B cell (primary cell): ENCODE measurements around the gene CBR4. TPM values are rescaled to one million over a fixed set of nuclear protein-coding genes. Genes with fewer than 3 reads are reported as not detected.

ENCODE experiments used
- ATAC-seq: fragments of 200-7000 bp; cut with Tn5 transposase; one replicate; pipeline ENCODE4 v1.10.0; 2021; ENCODE audit warnings: low read depth, mild to moderate bottlenecking, moderate number of reproducible peaks, moderate library complexity
- CTCF ChIA-PET: fragments of 350-600 bp; sonication (Branson Sonifier 250); formaldehyde crosslinking; loops from one replicate; lab custom pipeline; 2021; ENCODE audit warnings: antibody characterized with exemption, inconsistent platforms; lab: Charles Lee
- POLR2A ChIA-PET: fragments of 350-600 bp; sonication (Branson Sonifier 250); formaldehyde crosslinking; loops from one replicate; lab custom pipeline; 2021; ENCODE audit warnings: antibody characterized with exemption; lab: Charles Lee
- DNase-seq: peaks from one replicate; pipeline ENCODE4 v3.0.0; 2013
- H2AFZ ChIP-seq: 2 replicates; pipeline ENCODE4 v1.6.1; 2012; ENCODE audit warnings: mild to moderate bottlenecking, low read depth, low read length; ENCODE audit not compliant: insufficient read depth, poor library complexity, severe bottlenecking
- H3K27ac ChIP-seq, 2 donors: 1 replicate in 1 of 2; 2 replicates in 1 of 2; pipeline ENCODE4 v1.5.1; 2012 to 2013; ENCODE audit warnings: low read length in 2 of 2, mild to moderate bottlenecking in 2 of 2, moderate library complexity in 1 of 2
- H3K27me3 ChIP-seq, 4 experiments: fragments of 200-600 bp in 1 of 4; sonication (generic) in 1 of 4; replicated peaks in 1 of 4; 1 replicate in 2 of 4; 2 replicates in 2 of 4; pipeline versions ENCODE4 v1.6.1 to v1.7.0; 2013 to 2016; ENCODE audit warnings: low read length in 3 of 4, mild to moderate bottlenecking in 2 of 4, mixed read lengths in 1 of 4, moderate library complexity in 1 of 4; ENCODE audit not compliant: insufficient read depth in 4 of 4, control insufficient read depth in 3 of 4; ENCODE audit errors: control extremely low read depth in 1 of 4
- H3K36me3 ChIP-seq, 2 experiments: replicated peaks in 1 of 2; 1 replicate in 1 of 2; 2 replicates in 1 of 2; pipeline versions ENCODE4 v1.6.1 to v1.7.1; 2013; ENCODE audit warnings: low read length in 1 of 2; ENCODE audit not compliant: insufficient read depth in 2 of 2, control insufficient read depth in 1 of 2; ENCODE audit errors: control extremely low read depth in 1 of 2, extremely low read depth in 1 of 2
- H3K4me1 ChIP-seq, 2 donors: fragments of 200-600 bp in 1 of 2; sonication (generic) in 1 of 2; 1 replicate in 1 of 2; 2 replicates in 1 of 2; pipeline versions ENCODE4 v1.5.1 to v1.6.1; 2013 to 2017; ENCODE audit warnings: low read length in 2 of 2; ENCODE audit not compliant: control insufficient read depth in 2 of 2, insufficient read depth in 2 of 2
- H3K4me2 ChIP-seq: replicated peaks from 2 replicates; pipeline ENCODE3; 2012; ENCODE audit warnings: mild to moderate bottlenecking, low read depth, low read length; ENCODE audit not compliant: poor library complexity, severe bottlenecking
- H3K4me3 ChIP-seq, 5 experiments: fragments of 200-600 bp in 1 of 5; sonication (generic) in 1 of 5; 1 replicate in 3 of 5; 2 replicates in 2 of 5; pipeline versions ENCODE4 v1.5.1 to v1.7.0; 2011 to 2016; ENCODE audit warnings: low read length in 4 of 5, mild to moderate bottlenecking in 4 of 5, low read depth in 2 of 5, control low read depth in 1 of 5, moderate library complexity in 1 of 5; ENCODE audit not compliant: insufficient read depth in 1 of 5; ENCODE audit errors: control extremely low read depth in 1 of 5, extremely low read depth in 1 of 5
- H3K79me2 ChIP-seq: fragments of 200-600 bp; sonication (generic); one replicate; pipeline ENCODE4 v1.6.0; 2016; ENCODE audit warnings: low read length; ENCODE audit not compliant: control insufficient read depth, insufficient read depth
- H3K9ac ChIP-seq: fragments of 200-600 bp; sonication (generic); 2 replicates; pipeline ENCODE4 v1.6.1; 2017; ENCODE audit warnings: mild to moderate bottlenecking, low read length, moderate library complexity
- H3K9me3 ChIP-seq, 3 donors: one replicate each; pipeline versions ENCODE4 v1.6.1 to v1.7.1; 2013; ENCODE audit warnings: low read length in 2 of 3; ENCODE audit not compliant: control insufficient read depth in 2 of 3, insufficient read depth in 1 of 3; ENCODE audit errors: control extremely low read depth in 1 of 3
- H4K20me1 ChIP-seq: 2 replicates; pipeline ENCODE4 v1.6.0; 2012; ENCODE audit warnings: mild to moderate bottlenecking, low read length; ENCODE audit not compliant: insufficient read depth, control insufficient read depth, poor library complexity, severe bottlenecking
- H3K27ac Mint-ChIP-seq: one replicate; pipeline ENCODE4 v1.8.0; 2021; ENCODE audit warnings: mixed read lengths
- H3K27me3 Mint-ChIP-seq: one replicate; pipeline ENCODE4 v1.8.0; 2021; ENCODE audit warnings: mixed read lengths
- H3K4me1 Mint-ChIP-seq: one replicate; pipeline ENCODE4 v1.8.0; 2021; ENCODE audit warnings: mixed read lengths
- H3K4me3 Mint-ChIP-seq: one replicate; pipeline ENCODE4 v1.8.0; 2021; ENCODE audit warnings: mixed read lengths
- H3K9me3 Mint-ChIP-seq: one replicate; pipeline ENCODE4 v1.8.0; 2022; ENCODE audit warnings: mixed read lengths; ENCODE audit not compliant: insufficient read depth
- EZH2 ChIP-seq: IDR thresholded peaks from 2 replicates; pipeline ENCODE4 v1.6.1; 2012; ENCODE audit warnings: borderline replicate concordance, low read depth, mild to moderate bottlenecking, moderate library complexity, low read length; ENCODE audit not compliant: insufficient read depth, poor library complexity, severe bottlenecking
- WGBS: methylation state at CpG from one replicate; pipeline ENCODE4 v1.1.5; 2013; ENCODE audit warnings: missing lambda C conversion rate; ENCODE audit not compliant: insufficient coverage; 5-methylcytosine and 5-hydroxymethylcytosine counted together
- intact Hi-C: fragments of 100-400 bp; cut with micrococcal nuclease; formaldehyde crosslinking; loops from one replicate; pipeline ENCODE4 v1.10.0; 2022
- polyA plus RNA-seq: library from polyadenylated mRNA; depleted of rRNA; stranded (reverse); fragments of >200 nt; gene quantifications from 2 replicates; pipeline ENCODE4 v1.2.3, GENCODE V29; 2012
- total RNA-seq, 2 donors: library from RNA; stranded (reverse); fragments of 120-200 nt in 1 of 2; gene quantifications; 1 replicate in 1 of 2; 2 replicates in 1 of 2; pipeline versions ENCODE4 v1.2.3 to v1.2.4, GENCODE V29; 2013 to 2022
- TF ChIP-seq, protein P1 (sequence below): fragments of 200-600 bp; IDR thresholded peaks from one replicate; pipeline ENCODE4 v1.8.0; 2022; ENCODE audit warnings: antibody characterized with exemption, mild to moderate bottlenecking

The CBR4 gene
- total and polyA plus RNA-seq, 2 donors (not counting 1 experiment from before 2014, with no cell fraction given) = 7.9 to 32.1 TPM

DNA sequence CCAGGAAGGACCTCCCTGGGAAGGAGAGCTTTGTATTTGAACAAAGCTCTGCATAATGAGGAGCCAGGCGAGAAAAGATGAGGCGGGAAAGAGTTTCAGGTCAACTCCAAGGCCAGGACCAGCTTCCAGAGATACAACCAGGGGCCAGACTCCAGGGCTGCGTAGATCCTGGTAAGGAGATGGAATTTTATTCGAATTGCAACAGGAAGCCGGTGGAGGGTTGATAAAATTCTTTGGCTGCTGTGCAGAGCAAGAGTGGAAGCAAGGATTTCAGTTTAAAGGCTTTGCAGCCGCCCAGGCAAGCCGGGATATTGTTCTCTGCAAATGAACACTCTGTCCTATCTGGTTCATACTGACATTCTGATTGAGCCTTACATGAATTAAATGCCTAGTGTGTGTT lies 40.2 kb upstream of the CBR4 start:
- Histone ChIP-seq H3K9ac (no peak overlapping the region), H3K9me3 (no peaks in the 10 kb centered on the region), H3K4me1 (no peaks in the 10 kb centered on the region), H3K36me3 (no peaks in the 10 kb centered on the region), H2AFZ (no peak overlapping the region), H3K4me3 (no peak overlapping the region), H3K4me2 (no peak overlapping the region), H3K27me3 (no peaks in the 10 kb centered on the region), H3K27ac (no peak overlapping the region), H3K79me2 (no peaks in the 10 kb centered on the region), H4K20me1 (no peaks in the 10 kb centered on the region)
- Mint-ChIP-seq H3K4me1 (no peaks in the 10 kb centered on the region), H3K27me3 (peaks cover 16% of the 10 kb centered on the region), H3K4me3 (no peak overlapping the region), H3K9me3 (no peaks in the 10 kb centered on the region), H3K27ac (no peak overlapping the region)
- TF ChIP-seq EZH2 = no peak
- TF ChIP-seq, protein P1, sequence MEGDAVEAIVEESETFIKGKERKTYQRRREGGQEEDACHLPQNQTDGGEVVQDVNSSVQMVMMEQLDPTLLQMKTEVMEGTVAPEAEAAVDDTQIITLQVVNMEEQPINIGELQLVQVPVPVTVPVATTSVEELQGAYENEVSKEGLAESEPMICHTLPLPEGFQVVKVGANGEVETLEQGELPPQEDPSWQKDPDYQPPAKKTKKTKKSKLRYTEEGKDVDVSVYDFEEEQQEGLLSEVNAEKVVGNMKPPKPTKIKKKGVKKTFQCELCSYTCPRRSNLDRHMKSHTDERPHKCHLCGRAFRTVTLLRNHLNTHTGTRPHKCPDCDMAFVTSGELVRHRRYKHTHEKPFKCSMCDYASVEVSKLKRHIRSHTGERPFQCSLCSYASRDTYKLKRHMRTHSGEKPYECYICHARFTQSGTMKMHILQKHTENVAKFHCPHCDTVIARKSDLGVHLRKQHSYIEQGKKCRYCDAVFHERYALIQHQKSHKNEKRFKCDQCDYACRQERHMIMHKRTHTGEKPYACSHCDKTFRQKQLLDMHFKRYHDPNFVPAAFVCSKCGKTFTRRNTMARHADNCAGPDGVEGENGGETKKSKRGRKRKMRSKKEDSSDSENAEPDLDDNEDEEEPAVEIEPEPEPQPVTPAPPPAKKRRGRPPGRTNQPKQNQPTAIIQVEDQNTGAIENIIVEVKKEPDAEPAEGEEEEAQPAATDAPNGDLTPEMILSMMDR = no peak
- DNase-seq (no peak), ATAC-seq (no peak)
- intact Hi-C loops = no loop called here
- POLR2A ChIA-PET = no interaction called here
- 96% methylated on average over 5 of the region's 7 CpGs for WGBS
- CTCF ChIA-PET = no interaction called here

DNA sequence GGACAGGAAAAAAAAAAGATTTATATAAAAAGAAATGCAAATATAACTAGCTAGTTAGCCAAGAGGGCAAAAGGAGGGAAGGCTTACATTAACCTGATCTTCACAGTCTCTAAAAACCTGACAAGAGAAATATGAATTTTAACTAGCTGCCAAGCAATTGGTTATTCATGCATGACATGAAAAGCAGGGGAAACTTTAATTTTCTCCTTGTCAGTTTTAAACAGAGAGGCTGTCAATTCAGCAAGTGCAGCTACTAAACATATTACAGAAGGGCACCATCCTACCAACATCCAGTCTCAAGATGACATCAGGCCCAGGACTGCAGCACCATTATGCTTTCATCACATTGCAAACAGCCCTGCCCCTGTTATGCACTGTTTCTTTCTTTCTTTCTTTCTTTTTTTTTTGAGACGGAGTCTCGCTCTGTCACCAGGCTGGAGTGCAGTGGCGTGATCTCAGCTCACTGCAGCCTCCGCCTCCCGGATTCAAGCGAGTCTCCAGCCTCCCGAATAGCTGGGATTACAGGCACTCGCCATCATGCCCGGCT lies 38.9 kb upstream of the CBR4 start:
- ChIA-PET POLR2A (no interaction called here), CTCF (interaction anchor here (0.7 kb wide), 1 partner anchor 122 kb away, joined by 3 read pairs; no protein-coding TSS in a partner anchor)
- Histone ChIP-seq H3K36me3 (no peaks in the 10 kb centered on the region), H3K4me3 (no peak overlapping the region), H3K27me3 (no peaks in the 10 kb centered on the region), H3K4me1 (no peaks in the 10 kb centered on the region), H2AFZ (no peak overlapping the region), H3K9ac (no peak overlapping the region), H3K9me3 (no peaks in the 10 kb centered on the region), H3K27ac (no peak overlapping the region), H3K79me2 (no peaks in the 10 kb centered on the region), H3K4me2 (no peak overlapping the region), H4K20me1 (no peaks in the 10 kb centered on the region)
- intact Hi-C loops = no loop called here
- H3K9me3 Mint-ChIP-seq = no peaks in the 10 kb centered on the region
- 100% methylated on average over 9 of the region's 9 CpGs for whole genome bisulfite sequencing
- no peaks in the 10 kb centered on the region for H3K4me1 Mint-ChIP-seq
- H3K27me3 Mint-ChIP-seq = peaks cover 16% of the 10 kb centered on the region
- H3K4me3 Mint-ChIP-seq = no peak overlapping the region
- TF ChIP-seq EZH2 = no peak
- TF ChIP-seq, protein P1 = no peak
- no peak overlapping the region for H3K27ac Mint-ChIP-seq
- ATAC-seq (no peak), DNase-seq (no peak)
